GM12892 (cell line): Measurements from ENCODE around the gene ACSM3. TPM values are rescaled to one million over a fixed set of nuclear protein-coding genes. Genes with fewer than 3 reads are reported as not detected.
"Not testable (repeated sequence)": the region's sequence is repeated elsewhere in the genome, so short reads cannot be mapped to it uniquely, and the experiment has no call there.

ENCODE experiments used
- DNase-seq: peaks from one replicate; pipeline ENCODE4 v3.0.0; 2011; ENCODE audit not compliant: insufficient read length
- FAIRE-seq: peaks from 2 replicates; lab custom pipeline; 2011; peaks lifted over from hg19 to GRCh38; lab: Jason Lieb, UNC
- POLR2A ChIP-seq: IDR thresholded peaks from 2 replicates; pipeline ENCODE4 v1.6.1; 2011; ENCODE audit warnings: low read depth, low read length, control low read depth
- POLR2AphosphoS5 ChIP-seq: IDR thresholded peaks from 2 replicates; pipeline ENCODE4 v1.6.1; 2011; ENCODE audit warnings: low read depth, low read length, control low read depth
- TAF1 ChIP-seq: IDR thresholded peaks from 2 replicates; pipeline ENCODE4 v1.6.1; 2011; ENCODE audit warnings: low read depth, mild to moderate bottlenecking, control low read depth, low read length, borderline replicate concordance
- polyA plus RNA-seq: library from polyadenylated mRNA; unstranded; fragments of >200 nt; gene quantifications from one replicate; pipeline ENCODE4 v1.2.1, GENCODE V29; 2012; ENCODE audit warnings: missing spikeins, inconsistent platforms; ENCODE audit not compliant: missing spikeins

Gene ACSM3
- polyA plus RNA-seq: 5.2 TPM

- FAIRE-seq (peak; percentile 98), DNase-seq (peak; percentile 47)
- TF ChIP-seq TAF1: no peak
- TF ChIP-seq POLR2A: peak; percentile 39; the same call in 1 of the 2 replicates
- TF ChIP-seq POLR2AphosphoS5: no peak
These were observed at the start of gene ACSM3 for GRCh38 chr16:20763461-20764232. Gene ACSM3 (plus strand): TSS chr16:20764014. CDS start chr16:20770035, 6,021 bp downstream.

DNA sequence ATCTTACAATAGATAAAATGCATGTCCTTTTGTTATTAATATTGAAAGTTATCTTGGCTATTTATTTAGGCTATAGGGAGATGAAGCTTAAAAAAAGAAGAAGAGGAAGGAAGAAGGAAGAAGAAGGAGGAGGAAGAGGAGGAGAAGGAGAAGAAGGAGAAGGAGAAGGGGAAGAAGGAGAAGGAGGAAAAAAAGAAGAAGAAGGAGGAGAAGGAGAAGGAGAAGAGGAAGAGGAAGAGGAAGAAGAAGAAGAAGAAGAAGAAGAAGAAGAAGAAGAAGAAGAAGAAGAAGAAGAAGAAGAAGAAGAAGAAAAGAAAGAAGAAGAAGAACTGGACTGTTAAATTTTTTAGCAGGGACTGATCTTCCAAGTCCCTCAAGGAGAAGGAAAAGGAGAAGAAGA, 46.1 kb upstream of the ACSM3 start:
- not testable (repeated sequence) for FAIRE-seq, DNase-seq

DNA sequence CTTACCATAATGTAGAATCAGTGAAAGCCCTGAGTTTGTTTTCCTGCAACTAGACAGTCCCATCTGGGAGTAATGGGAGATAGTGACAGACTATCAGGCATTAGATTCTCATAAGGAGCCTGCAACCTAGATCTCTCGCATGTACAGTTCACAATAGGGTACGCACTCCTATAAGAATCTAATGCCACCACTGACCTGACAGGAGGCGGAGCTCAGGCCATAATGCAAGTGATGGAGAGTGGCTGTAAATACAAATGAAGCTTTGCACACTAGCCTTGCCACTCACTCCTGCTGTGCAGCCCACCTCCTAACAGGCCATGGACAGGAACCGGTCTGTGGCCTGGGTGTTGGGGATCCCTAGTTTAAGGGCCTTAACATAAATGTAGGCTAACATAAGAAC, 43.6 kb upstream of the ACSM3 start:
- DNase-seq (no peak), FAIRE-seq (no peak)
- TF ChIP-seq POLR2A (no peak), TAF1 (no peak), POLR2AphosphoS5 (no peak)

DNA sequence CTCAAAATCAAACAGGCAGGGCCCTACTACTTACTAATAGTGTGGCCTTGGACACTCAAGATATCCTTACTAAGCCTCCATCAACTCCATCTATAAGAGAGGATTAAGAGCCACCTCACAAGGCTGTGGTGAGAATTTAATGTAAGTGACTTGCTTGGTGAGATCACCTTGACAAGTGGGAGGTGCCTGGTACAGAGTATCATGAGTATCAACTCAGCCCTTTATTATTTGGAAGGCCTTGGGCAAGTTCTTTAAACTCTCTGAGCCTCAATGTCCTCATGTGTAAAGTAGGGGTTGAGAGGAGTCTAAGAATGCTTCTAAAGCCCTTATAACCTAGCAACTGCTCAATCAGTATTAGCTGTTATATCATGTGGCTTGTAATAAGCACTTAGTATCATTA, 37.2 kb upstream of the ACSM3 start:
- DNase-seq (no peak), FAIRE-seq (no peak)
- no peak for TF ChIP-seq POLR2A
- no peak for TF ChIP-seq TAF1
- TF ChIP-seq POLR2AphosphoS5: no peak

DNA sequence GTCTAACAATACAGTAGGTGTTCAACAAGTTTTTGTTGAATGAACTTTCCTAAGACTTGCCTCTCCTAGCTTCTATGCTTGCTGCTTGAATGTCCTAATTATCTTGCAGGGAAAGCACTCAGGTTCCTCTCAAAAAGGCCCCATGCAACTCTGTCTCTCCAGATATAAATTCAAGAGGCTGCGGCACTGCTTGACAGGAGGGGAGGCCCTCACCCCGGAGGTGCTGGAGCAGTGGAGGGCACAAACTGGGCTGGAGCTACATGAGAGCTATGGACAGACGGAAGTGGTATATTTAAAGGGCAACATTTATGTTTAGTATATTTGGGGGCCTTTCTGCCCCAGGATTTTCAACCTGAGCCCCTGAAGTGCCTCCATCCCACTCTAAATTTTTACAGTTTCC, 36.6 kb upstream of the ACSM3 start:
- TF ChIP-seq POLR2AphosphoS5 (no peak), TAF1 (no peak), POLR2A (no peak)
- FAIRE-seq (no peak), DNase-seq (no peak)

DNA sequence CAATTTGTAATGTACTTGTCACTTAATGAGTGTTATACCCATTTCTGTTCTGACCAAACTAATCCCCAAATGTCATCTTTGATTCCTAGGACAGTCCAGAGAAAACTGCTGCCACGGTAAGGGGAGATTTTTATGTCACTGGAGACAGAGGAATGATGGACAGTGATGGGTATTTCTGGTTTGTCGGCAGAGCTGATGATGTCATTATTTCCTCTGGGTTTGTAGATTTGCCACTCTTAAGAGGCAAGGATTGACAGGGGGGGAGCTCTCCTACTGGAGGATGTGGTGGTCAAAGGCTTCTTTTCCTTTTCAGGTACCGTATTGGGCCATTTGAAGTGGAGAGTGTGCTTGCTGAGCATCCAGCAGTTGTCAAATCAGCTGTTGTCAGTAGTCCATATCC, 34.7 kb upstream of the ACSM3 start:
- no peak for DNase-seq
- FAIRE-seq: no peak
- TF ChIP-seq POLR2A: no peak
- no peak for TF ChIP-seq POLR2AphosphoS5
- TF ChIP-seq TAF1: no peak

DNA sequence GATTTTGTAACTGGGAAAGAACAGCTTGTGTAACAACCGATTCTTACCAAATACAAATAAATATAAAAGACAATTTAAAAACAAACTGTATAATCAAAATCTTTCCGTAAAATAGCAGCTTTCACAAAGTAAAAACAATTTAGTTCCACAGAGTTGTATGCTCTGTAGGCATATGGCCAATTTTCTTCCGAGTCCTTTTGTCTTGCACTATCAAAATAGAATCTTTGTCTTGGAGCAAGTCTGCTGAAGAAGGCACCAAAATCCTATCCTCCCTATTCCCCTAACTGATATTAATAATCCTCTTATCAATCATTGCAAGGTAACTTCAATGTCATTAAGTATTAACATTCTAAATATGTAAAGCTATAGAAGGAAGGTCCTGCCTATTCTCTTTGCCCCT, 29.8 kb upstream of the ACSM3 start:
- no peak; the same call in 1 of the 2 replicates for TF ChIP-seq POLR2A
- no peak for TF ChIP-seq POLR2AphosphoS5
- TF ChIP-seq TAF1: no peak
- FAIRE-seq (no peak), DNase-seq (no peak)

- TF ChIP-seq POLR2AphosphoS5: no peak
- no peak for TF ChIP-seq POLR2A
- TF ChIP-seq TAF1: no peak
- FAIRE-seq (no peak), DNase-seq (no peak)
These were observed 29.0 kb upstream of the ACSM3 start for GRCh38 chr16:20734782-20735181.

DNA sequence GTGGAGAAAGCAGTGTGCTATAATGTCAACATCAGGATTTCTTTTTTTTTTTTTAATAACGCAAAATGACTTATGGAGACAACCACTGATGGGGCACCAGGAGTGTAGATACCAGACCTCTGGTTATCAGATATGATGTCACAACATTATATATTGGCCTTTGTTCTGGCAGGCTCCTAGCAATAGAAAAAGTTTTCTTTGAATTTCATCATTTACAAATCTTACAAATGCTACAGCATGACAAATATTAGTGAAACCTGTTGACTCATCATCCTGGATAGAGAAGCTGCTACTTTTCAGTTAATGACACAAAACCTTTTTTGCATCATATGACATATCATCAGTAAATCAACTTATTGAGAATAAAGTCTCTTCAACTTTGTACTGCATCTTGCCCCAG, 28.3 kb upstream of the ACSM3 start:
- FAIRE-seq (no peak), DNase-seq (no peak)
- TF ChIP-seq TAF1 (no peak), POLR2A (no peak)

DNA sequence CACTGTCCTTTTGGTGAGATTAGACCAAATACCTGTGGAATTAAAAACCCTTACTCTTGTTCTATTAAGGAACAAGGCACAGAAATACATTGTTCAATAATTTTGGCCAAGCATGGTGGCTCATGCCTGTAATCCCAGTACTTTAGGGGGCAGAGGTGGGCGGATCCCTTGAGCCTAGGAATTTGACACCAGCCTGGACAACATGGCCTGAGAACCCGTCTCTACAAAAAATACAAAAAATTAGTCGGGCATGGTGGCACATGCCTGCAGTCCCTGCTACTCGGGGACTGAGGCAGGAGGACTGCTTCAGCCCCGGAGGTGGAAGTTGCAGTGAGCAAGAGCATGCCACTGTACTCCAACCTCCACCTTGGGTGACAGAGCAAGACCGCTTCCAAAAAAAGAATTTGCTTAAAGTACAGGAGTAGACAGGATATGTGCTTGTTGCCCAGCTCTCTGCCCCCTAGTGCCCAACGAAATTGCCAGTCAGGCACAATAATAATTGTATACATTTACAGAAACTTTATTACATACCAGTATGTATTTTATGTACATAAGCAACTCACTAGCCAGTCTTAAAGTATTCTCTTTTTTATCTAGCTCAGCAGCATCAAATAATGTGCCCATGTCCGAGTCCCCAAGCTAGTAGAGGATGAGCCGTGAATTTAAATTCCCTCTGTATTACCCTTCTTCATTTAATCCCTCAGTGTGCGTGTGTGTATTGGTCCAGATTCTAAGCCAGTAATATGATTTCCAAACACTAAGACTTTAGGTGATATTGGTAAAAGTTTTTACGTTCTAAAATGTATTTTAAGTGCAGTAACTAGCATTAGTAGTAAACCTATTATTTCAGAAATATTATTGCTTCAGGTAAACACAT, 23.6 kb upstream of the ACSM3 start:
- DNase-seq: no peak
- FAIRE-seq: no peak
- no peak for TF ChIP-seq POLR2A
- TF ChIP-seq POLR2AphosphoS5: no peak
- no peak for TF ChIP-seq TAF1

GRCh38 chr16:20740901-20741521, 22.8 kb upstream of the ACSM3 start:
- DNase-seq: peak; percentile 72
- no peak for FAIRE-seq
- TF ChIP-seq POLR2A (no peak), POLR2AphosphoS5 (no peak; the same call in 1 of the 2 replicates), TAF1 (no peak)
